Stomach (tissue), 4 donors: Measurements from ENCODE around the gene ACSF3.

Source experiments
- CTCF ChIP-seq, 7 experiments: fragments of 450-650 bp in 4 of 7; fragments of 200-600 bp in 3 of 7; sonication (generic) in 3 of 7; IDR thresholded peaks; one replicate each; pipeline ENCODE4 v1.5.1; 2016 to 2019; ENCODE audit warnings: antibody characterized with exemption in 7 of 7, control low read depth in 2 of 7, mild to moderate bottlenecking in 1 of 7
- POLR2AphosphoS5 ChIP-seq, 3 donors: sonication (generic); formaldehyde crosslinking; IDR thresholded peaks; one replicate each; pipeline ENCODE4 v1.6.1; 2016; ENCODE audit warnings: antibody characterized with exemption in 3 of 3

GRCh38 chr16:89056592-89056991, 37.1 kb upstream of the ACSF3 start:
- TF ChIP-seq CTCF (IDR thresholded peaks at IDR 0.05) (no peak), POLR2AphosphoS5 (IDR thresholded peaks at IDR 0.05) (no peak)
